Non-pigmented ciliary epithelial cell (primary cell): ENCODE measurements around the gene TLE7.

Experiments
- DNase-seq: peaks from one replicate; pipeline ENCODE4 v3.0.0-alpha.2; 2010; ENCODE audit warnings: low read depth

TLE7 gene

DNA sequence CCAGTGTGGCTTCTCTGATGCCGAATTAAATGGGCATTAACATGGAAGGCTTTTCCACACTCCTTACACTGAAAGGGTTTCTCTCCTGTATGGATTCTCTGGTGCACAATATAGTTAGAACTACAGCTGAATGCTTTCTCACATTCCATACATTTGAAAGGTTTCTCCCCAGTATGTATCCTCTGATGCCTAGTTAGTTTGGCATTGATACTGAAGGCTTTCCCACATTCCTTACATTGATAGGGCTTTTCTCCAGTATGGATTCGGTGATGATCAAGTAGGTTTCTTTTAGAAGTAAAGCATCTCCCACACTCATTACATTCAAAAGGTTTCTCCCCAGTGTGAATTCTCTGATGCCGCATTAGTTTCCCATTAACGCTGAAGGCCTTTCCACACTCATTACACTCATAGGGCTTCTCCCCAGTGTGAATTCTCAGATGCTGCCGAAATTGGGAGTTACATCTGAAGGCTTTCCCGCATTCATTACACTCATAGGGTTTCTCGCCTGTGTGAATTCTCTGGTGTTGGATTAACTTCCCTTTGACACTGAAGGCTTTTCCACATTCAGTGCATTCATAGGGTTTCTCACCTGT lies 6.5 kb upstream of the TLE7 start:
- DNase-seq, result no peak

DNA sequence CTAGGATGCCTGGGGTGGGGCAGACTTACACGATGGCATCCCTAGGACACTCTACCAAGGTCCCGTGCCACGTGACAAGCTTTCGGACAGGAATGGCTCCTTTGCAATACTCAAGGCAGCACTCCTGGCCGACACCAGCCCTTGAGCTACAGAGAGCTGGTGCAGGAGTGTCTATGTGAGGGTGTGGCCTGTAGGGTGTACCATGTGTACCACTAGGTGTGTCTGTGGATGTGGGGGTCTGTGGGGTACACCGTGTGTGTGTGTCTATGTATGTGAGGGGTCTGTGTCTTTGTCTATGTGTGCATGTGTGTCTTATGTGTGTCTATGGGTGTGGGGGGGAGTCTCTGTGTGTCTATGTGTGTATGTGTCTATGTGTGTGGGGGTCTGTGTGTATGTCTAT lies 1.9 kb upstream of the TLE7 start:
- no peak for DNase-seq

DNA sequence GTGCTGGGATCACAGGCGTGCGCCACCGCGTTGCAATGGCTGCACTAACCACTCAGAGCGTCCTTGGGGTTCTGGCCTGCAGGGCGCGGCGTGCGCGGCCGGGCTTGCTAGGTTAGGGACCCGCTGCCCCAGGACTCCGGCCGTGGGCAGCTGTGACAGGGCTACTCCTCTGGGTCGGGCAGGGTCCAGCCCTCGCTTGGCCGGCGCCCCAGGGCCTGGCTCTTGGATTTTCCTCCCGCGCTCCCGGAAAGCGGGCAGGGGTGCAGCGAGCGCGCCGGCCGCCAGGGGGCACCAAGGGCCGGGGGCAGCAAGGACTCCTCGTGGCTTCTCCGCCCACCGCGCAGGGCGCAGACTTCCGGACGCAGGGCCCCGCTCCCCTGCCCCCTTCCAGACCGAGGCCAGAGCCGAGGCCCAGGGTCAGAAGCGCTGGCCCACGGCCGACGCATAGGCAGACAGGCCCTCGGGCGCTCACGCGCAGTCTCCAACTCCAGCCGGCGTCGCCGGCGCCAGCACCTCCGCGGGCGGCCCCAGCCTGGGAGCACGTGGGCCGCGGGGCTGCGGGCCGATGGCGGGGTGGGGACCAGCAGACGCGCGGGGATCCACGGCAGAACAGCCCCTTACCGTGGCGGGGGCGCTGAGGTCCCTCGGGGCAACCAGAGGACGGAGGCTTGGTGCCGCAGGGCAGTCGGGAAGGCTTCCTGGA lies 355 bp downstream of the TLE7 start:
- DNase-seq, result no peak

DNA sequence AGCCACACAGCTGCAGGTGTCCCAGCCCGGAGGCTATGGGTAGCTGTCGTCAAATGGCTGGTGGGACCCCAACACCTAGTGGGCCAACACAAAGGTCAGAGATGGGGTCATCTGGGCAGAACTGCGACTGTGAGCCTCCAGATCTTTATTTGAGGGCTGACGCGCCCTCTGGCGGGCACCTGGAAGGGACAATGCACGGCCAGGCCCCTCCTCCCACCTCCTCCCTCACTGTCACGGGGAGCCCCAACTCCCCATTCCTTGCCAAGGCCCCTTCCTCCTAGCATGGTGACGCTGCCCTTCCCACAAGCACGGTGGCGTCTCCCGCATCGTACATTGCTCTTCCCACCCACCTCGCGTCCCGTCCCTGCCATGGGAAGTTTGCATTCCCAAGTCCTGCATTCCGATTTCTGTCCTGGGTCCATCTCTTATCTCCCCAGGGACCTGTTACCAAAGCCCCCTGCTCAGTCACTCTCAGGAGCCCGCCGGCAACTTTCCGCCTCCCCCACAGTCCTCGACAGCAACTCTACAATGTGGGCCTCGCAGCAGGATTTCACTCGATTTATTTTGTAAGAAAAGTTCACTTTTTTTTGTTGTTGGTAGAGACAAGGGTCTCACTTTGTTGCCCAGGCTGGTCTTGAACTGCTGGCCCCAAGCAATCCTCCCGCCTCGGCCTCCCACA lies 1.0 kb downstream of the TLE7 start:
- DNase-seq, result no peak

DNA sequence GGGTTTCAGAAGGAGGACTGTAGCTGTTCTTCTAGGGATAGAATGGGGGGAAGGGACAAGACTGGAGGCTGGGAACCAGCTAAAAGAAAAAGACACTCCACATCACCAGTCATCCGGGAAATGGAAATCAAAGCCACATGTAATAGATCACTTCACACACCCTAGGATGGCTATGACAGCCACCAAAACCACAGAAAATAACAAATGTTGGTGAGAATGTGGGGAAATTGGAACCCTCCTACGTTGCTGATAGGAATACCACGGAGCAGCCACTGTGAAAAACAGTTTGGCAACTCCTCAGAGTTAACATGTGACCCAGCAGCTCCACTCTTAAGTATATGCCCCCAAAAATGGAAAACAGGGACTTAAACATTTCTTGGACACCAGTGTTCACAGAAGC lies 2.3 kb downstream of the TLE7 start:
- DNase-seq, result no peak

DNA sequence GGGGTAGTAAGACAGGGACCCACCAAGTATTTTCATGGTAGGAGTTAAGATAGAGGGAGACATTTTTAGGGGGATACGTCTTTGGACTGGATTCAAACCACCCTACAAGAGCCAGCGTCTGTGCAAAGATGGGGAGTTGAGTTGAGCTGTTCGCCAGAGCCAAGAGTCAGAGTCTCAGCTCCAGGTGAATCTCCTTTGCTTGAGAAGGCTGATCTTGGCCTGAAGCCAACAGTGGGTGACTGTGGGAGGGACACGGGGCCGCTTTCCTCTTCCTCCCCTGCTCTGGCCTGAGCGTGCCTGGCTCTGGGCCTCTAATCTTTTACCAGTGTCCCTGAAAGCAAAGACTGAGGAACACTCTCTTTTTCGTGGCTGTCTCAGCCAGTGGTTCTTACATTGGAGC lies 5.4 kb downstream of the TLE7 start:
- DNase-seq, result no peak

DNA sequence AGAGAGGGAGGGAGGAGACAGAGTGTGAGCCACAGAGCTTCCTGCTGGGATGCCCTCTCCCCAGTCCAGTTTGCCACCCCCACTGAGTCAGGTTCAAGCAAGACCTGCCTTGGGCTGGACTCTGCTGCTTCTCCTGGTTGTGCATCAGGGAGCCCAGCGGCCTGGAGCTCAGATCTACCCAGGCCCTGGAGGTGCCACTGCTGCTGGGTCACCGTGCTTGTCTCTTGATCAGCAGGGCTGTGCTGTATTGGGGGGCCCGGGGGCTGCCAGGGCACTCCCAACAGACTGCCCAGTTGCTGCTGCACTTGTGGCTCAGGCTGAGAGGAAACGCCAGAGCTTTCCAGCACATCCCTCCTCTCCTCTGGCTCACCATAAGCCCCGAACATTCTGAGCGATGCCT lies 8.9 kb downstream of the TLE7 start:
- DNase-seq, result no peak

DNA sequence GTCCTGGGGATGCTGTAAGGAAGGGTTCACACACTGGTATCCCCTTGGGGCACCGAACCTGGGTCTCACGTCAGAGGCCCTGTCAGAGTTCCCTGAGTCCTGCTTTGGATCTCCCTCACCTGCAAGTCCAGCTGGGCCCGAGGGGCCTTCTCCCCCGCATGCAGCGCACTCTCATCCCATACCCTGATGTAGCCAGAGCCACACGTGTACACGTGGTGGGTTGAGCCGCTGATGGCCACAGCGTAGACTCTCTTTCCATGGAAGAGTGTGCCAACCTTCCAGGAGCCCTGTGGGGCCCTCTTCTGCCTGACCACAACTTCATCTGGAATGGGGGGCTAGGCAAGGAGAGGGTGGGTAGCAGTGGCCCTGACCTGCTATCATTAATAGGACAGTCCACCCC lies 9.9 kb downstream of the TLE7 start:
- no peak for DNase-seq

DNA sequence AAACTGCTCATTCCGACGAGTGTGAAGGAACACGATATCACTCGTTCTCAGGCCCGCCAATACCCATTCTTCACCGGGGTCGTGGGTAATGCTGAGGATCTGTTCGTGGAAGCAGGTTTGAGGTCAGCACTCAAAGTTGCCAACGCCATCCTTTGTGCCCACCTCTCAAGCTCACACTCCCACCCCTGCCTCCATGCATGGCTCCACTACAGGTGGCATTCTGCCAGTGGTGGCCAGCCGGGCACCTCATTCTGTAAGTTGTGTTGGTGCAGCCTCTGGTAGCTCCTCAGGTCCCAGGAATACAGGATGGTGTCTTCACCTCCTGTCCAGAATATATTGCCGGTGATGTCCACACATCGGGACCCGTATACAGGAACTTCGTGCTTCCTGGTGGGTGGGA lies 10.7 kb downstream of the TLE7 start:
- DNase-seq, result no peak

DNA sequence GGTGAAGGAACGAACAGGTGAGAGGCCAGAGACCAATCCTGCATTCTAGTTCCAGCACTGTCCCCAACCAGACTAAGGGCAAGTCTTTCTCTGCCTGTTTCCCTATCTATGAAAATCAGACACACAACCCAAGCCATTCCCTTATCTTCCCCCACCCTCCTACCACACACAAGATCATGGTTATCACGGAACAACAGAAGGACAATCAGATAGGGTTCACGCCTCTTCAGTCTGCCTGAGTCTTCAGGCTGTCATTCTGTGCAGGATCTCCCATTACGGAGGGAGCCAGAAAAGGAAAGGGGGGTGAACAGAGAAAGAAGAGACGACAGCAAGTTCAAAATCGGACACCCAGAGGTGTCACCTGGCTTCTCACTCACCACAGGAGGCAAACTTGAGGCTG lies 11.1 kb downstream of the TLE7 start:
- DNase-seq, result no peak

DNA sequence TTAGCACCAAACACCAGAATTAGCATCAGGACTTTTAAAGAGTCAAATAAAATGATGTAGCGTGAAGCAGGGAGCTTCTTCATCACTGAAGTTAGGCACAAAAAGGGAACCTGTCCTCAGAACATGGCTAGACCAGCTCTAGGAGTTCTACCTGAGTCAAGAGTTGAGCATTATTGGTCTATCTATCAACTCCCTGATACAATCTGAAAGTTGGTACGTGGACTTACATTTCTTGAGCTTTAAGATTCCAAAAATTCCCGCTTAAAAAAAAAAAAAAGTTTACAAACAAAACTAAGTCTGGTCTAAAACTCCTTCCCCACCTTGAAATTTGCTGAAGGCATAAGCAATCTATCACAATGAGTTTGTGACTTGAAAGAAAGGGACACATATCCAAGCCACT lies 12.3 kb downstream of the TLE7 start:
- no peak for DNase-seq

DNA sequence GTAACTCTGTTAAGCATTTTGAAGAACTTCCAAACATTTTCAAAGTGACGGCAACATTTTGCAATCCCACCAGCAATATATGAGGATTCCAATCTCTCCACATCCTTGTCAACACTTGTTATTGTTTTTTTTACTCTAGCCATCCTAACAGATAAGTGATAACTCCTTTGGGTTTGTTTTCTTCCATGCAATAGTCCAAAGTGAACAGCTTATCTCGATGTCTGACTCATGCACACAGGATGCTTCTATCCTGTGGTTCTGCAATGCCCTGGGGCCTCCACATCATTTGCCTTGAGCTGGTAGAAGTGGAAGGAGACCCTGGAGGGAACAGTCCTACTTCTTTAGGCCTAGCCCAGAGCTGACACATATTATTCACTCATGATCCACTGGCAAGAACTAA lies 13.0 kb downstream of the TLE7 start:
- no peak for DNase-seq

DNA sequence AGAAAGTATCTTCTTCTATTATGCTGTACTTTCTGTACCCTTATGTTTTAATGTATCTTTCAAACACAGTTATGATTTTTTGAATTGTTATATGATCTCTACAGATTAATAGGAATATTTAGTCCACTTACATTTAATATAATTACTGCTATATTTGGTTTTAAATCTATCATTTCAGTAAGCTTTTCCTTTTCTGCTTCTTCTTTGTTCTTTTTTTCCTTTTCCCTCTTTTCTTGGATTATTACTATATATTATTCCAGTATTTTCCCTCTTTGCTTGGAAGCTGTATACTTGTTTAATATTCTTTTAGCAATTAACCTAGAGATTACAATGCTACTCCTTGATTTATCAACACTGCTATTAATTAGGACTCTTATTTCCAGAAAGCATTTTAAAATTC lies 13.5 kb downstream of the TLE7 start:
- DNase-seq, result no peak

DNA sequence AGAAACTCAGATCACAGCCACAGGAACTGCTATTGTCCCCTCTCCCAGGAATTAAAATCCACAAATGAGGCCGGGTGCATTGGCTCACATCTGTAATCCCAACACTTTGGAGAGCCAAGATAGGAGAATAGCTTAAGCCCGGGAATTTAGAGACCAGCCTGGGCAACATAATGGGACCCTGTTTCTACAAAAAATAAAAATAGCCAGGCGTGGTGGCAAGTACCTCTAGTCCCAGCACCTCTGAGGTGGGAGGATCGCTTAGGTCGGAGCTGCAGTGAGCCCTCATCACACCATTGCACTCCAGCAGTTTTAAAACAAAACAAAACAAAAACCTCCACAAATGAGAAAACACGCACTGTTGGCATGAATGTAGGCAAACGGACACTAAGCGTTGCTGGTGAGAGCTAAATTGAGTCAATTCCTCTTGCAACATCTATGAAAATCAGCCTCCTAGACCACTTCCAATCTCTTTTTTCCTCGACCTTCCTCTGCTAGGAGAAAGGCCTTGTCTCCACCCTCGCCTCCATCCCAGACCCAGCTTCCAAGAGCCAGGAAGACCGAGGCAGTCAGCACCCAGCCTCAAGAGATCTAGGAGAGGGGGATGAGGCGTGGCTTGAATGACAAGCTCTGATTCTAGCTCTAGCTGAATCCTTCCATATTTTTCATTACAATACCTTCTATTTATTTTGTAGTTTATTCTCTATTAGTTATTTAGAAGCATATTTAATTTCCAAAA lies 14.8 kb downstream of the TLE7 start:
- DNase-seq, result no peak

DNA sequence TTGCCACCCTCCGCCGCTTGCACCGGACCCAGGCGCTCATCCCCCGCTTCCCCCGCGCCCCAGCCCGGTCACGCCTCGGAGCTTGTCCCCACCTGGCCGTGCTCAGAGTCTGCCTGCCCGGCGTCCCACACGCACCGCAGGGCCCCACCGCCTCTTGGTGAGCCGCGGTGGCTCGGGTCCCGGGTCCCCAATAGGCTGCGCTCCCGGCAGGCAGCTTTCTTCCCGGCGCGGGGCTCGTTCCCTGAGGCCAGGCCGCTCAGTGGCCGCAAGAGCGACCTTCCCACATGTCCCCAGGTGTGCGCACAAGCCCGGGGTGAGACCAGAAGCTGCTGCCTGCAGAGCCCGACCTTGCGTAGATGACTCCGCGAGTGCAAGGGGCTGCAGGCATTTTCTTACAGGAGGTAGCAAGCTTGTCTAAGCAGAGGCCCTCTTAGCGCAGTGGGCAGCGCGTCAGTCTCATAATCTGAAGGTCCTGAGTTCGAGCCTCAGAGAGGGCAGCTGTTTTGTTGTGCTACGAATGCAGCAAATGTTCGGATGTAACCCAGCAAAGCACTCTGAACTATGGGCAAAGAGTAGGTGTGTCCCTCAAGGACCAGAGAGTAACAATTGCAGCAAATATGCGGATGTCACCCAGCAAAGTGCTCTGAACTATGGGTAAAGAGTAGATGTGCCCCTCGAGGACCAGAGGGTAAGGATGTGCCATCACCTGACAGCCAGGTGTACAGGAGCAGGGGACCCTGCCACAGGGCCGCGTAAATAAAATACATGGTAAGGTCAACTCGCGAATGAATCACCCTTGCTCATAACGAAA lies 15.6 kb downstream of the TLE7 start:
- peak; percentile 83 for DNase-seq

DNA sequence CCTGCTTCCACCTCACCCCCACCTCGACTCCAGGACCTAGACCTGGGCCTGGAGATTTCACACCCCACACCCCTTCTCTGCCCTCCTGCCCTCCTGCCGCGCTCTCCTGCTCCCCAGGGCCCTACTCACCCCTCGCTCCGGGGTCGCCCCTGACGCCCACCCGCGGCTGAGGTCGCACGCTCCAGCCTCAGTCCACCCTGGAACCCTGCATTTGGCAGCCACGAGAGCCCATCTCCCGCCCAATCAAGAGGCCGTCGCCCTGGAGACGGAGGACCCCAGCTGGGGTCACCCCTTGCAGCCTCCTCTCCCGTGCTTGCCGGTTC lies 16.1 kb downstream of the TLE7 start:
- DNase-seq, result no peak

DNA sequence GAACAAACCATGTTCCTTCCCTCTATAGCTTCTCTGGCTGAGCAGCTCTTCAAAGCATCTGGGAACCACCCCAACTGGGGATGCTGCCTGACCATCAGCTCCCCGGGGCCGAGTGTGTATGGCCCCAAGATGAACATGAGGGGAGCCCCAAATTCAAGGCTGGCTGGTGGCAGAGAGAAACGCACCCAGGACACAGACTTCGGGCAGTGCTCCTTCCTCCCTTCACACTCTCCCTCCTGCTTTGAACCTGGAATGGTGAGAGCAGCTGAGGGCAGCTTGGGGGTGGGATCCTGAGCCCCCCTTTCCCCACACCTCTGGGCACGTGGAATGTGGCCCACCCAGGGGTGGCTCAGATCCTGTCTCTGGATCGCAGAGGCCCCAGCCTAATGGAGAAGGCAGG lies 17.2 kb downstream of the TLE7 start:
- no peak for DNase-seq

DNA sequence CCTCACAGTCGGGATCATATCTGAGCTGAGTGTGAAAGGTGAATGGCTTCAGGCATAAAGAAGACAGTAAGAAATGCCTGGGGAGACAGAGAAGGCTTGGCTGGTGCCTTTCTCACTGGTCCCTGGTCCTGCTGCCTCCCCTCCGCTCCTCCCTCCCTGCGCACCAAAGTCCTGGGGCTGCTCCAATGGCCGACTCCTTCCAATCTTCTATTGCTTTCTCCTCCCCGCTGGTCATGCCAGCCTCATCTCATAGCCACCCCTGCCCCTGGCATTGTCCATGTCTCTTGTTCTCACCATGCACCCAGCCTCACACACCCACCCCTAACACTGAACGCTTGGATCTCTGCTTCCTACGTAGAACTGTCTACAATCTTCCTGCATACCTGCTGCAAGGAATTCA lies 18.0 kb downstream of the TLE7 start:
- DNase-seq, result no peak

DNA sequence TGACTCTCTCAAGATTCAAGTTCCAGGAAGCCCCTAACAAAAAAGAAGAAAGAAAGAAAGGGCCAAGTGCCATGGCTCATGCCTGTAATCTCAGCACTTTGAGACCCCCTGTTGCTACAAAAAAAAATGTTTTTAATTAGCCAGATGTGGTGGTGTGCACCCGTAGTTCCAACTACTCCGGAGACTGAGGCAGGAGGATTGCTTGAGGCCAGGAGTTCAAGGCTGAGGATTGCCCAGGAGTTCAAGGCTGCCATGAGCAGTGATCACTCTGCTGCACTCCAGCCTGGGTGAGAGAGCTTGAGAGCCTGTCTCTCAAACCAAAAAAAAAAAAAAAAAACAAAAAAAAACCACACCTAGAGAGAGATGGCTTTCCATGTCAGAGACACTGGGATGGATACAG lies 18.8 kb downstream of the TLE7 start:
- no peak for DNase-seq

DNA sequence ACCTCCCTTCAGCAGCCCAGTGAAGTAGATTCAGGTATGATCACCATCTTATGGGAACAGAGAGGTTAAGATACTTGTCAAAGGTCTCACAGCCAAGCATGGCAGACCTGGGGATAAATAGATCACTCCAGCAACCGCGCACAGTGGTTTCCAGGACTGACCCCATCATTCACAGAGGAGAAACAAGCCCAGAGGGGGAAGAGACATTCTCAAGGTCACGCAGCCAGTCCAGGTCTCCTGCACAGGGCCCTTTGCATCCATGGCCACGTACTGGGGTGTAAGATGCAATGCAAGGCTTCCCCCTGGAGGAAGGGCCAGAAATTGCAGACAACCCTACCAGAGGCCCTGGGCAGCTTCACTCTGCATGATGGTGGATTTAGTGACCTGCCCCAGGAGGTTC lies 19.9 kb downstream of the TLE7 start:
- DNase-seq, result no peak

DNA sequence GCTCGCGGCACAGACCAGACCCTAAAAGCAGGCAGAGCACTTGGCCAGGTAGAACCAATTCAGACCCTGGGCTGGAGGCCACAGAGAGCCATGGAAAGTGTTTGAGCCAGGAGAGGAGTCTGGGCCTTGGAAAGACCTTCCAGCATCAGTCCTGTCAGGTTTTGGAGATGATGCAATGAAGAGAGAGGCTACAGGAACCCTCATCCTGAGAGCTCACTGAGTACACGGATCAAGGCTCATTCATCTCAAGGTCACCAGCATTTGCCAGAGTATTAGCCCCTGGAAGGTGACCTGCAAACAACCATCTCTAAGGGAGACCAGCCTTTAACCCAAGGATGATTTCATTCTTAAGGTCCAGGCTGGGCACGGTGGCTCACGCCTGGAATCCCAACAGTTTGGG lies 27.8 kb downstream of the TLE7 start:
- DNase-seq, result no peak

DNA sequence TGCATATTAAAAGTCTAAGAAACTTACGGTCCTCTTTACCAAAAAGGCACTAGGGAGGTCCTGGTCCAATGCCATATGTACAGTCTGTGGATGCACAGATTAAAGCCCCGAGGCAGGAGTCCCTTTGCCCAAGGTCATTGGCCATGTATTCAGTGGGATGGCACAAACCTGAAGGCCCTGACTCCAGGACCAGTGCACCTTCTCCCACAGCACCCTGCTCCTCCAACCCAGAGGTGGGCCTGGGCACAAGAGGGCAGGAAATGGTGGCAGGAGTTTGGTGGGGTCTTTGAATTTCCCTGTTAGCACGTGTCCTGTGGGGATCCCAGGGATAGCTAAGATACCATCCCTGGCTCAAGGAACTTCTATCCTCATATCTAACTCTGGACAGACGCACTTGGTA lies 28.5 kb downstream of the TLE7 start:
- DNase-seq, result no peak
